CD4-positive, alpha-beta T cell treated with Interleukin-15 for 4 hours (primary cell): Measurements from ENCODE around the gene FGD5.

Experiments used
- DNase-seq: peaks from one replicate; pipeline ENCODE4 v3.0.0-alpha.2; 2020; ENCODE audit warnings: low spot score

FGD5 gene

GRCh38 chr3:14789640-14790285 lies 29.0 kb upstream of the FGD5 start:
- DNase-seq, result no peak

- peak; percentile 16 for DNase-seq
Measured at GRCh38 chr3:14791343-14791945, 27.3 kb upstream of the FGD5 start.

- no peak for DNase-seq
Measured at GRCh38 chr3:14792691-14793121, 26.1 kb upstream of the FGD5 start.

GRCh38 chr3:14793126-14793857 lies 25.5 kb upstream of the FGD5 start:
- DNase-seq, result no peak

DNA sequence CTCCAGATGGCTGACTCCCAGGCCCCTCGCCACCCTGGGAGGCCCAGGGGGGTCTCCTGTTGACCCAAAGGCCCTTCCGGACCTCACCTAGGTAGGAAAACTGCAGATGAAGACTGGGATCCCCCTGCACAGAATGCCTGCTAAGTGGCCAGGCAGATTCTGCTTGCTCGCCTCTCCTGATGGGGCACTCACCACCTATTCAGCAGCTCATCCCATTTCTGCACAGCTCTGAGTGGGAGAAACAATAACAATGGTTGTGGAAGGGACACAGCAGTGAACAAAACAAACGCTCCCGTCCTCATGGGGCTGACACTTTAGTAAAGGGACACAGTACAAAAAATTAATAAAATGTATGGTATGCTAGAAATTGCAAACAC lies 24.9 kb upstream of the FGD5 start:
- DNase-seq, result no peak

GRCh38 chr3:14794435-14794834 lies 24.3 kb upstream of the FGD5 start:
- DNase-seq, result no peak

GRCh38 chr3:14795996-14796395 lies 22.8 kb upstream of the FGD5 start:
- no peak for DNase-seq

GRCh38 chr3:14796403-14797077 lies 22.2 kb upstream of the FGD5 start:
- no peak for DNase-seq

DNA sequence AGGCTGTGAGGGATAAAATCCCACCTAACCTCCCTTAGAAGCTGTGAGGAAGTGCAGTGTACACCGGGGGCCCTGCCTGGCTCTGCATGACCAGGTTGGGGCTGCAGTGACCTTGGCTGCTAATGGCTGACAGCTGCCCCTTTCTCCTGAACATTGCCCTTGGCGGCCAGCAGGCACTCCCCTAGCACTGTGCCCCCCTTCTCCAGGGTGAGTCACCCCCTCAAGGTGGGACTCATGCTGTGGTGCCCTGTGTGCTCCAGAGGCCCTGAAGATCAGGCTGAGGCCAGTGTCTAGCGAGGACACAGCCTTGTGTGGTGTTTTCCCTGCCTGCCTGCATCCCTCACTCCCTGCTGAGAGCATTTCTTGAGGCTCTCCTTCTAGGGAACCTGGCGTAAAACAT lies 21.0 kb upstream of the FGD5 start:
- DNase-seq, result no peak

GRCh38 chr3:14798231-14798630 lies 20.5 kb upstream of the FGD5 start:
- DNase-seq, result no peak

- no peak for DNase-seq
Measured at GRCh38 chr3:14799146-14799545, 19.6 kb upstream of the FGD5 start.

GRCh38 chr3:14801031-14801430 lies 17.7 kb upstream of the FGD5 start:
- DNase-seq, result no peak

GRCh38 chr3:14801668-14802380 lies 16.9 kb upstream of the FGD5 start:
- DNase-seq, result no peak

GRCh38 chr3:14802381-14802731 lies 16.4 kb upstream of the FGD5 start:
- DNase-seq, result no peak

GRCh38 chr3:14803101-14803980 lies 15.4 kb upstream of the FGD5 start:
- DNase-seq, result no peak

DNA sequence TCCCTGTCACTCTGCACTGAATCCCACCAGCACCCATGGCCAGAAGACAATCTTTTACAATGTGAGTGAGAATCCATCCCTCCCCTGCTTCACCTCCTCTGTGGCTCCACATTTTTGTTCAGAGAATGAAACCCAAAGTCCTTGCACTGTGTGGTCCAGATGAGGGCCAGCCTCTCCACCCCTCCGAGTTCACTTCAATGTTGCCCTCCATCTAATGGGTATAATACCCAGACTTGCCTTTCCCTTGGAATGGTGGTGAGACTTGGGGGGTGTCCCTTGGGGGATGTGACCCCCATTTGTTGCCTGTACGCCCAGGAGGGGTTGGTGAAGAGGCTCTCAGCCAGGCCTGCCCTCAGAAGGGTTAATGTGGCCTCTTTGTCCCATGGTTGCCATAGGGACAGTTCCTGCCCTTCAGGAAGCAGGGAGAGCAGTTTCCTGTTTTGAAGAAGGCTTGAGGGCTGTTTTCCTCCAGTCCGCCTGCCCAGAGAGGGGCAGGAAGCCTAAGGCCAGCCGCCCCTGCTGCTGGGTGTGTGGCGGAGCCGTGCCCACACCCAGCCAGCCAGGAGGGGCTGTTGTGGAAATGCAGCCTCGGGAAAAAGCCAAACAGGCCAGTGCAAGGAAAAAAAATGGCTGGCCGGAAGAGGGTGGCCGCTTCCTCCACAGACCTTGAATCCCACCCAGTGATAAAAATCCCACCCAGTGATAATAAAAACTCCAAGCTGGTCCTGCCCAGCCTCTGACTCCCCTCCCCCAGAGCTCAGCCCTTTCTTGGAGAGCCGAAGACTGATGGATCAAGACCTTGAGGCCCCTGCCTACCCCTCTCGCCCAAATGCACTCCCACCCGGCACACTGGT lies 14.6 kb upstream of the FGD5 start:
- no peak for DNase-seq

DNA sequence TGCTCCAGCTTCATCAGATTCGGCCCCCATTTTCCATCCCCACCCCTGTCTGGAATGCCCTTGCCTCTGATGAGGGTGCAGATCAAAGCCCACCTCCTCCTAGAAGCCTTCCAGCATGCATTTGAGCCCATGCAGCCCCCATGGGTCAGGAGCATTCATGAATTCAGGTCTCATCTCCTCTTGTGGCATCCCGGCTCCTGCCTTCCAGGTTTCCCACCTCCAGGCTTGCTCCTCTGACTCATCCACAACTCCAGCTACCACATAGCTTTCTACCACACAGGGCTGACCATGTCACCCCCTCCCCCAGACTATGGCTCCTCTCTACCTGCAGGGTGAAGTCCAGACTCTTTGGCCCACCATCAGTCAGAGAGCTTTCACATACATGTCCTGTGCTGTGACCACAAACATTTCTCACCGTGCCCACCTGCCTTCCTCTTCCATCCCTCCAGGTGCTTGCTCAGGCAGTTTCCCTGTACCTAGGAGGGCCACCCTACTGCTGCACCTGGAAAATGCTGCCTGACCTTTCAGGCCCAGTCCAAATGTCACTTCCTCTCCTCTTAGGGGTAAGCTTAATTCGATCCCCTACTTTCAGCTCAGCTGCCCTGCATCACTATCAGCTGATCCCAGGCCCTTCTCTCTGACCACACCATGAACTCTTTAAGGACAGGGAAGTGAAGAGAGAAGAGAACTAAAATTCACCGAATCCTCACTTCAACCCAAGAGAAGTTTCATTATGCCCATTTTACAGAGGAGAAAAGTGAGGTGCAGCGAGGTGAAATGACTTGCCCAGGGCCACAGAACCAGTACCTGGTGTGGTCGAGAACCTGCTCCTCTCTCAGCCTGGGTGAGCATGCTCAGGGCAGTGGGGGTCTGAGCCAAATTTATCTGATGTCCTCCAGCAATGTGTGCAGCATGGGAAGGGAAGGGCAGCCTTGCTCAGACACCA lies 13.7 kb upstream of the FGD5 start:
- no peak for DNase-seq

DNA sequence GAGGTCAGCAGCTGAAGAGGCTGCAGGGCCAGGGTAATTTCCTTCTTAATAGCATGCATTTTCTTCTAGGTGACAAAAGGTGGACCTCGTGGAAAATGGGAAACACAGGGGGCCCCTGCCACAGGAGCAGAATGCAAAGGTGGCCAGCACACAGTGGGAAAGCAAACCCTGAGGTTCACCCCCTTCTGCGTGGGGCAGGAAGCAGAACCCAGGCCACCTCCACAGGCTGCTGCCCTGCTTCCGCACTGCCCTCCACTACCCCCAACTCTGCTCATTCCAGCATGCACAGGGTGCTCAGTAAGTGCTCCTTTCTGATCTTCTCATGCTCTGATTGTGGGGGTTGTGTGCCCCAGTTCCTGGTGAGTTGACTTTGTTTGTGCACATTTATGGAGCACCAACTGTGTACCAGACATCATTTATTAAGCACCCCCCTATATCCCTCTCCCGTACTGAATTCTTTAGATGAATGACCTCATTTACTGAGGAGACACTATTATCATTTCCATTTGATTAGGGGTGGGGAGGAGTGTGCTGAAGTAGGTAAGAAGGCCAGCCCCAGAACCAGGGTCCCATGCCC lies 12.7 kb upstream of the FGD5 start:
- DNase-seq, result no peak
